Stimulated activated CD4-positive, alpha-beta T cell treated with anti-CD3 and anti-CD28 coated beads, Interleukin-4, amount 100 ng/mL, for 1 hour (primary cell): ENCODE data around the gene CRADD.

Experiments
- DNase-seq: peaks from one replicate; pipeline ENCODE4 v3.0.0-alpha.2; 2020

The CRADD gene

GRCh38 chr12:93673084-93673483 is 4.1 kb upstream of the CRADD start:
- no peak for DNase-seq

GRCh38 chr12:93674386-93674785 is 2.8 kb upstream of the CRADD start:
- DNase-seq = no peak

- no peak for DNase-seq
Measured at GRCh38 chr12:93676408-93677194, 574 bp upstream of the CRADD start.

- no peak for DNase-seq
Measured at GRCh38 chr12:93678779-93679178, 1.6 kb downstream of the CRADD start.

- no peak for DNase-seq
Measured at GRCh38 chr12:93679308-93679925, 2.2 kb downstream of the CRADD start.

GRCh38 chr12:93680006-93680405 is 2.8 kb downstream of the CRADD start:
- DNase-seq = no peak

GRCh38 chr12:93682846-93683261 is 5.7 kb downstream of the CRADD start:
- no peak for DNase-seq

GRCh38 chr12:93683410-93683809 is 6.2 kb downstream of the CRADD start:
- no peak for DNase-seq

GRCh38 chr12:93684716-93685115 is 7.5 kb downstream of the CRADD start:
- DNase-seq = no peak

- DNase-seq = no peak
Measured at GRCh38 chr12:93686572-93687356, 9.6 kb downstream of the CRADD start.

GRCh38 chr12:93689076-93689834 is 12.1 kb downstream of the CRADD start:
- no peak for DNase-seq

GRCh38 chr12:93696462-93696861 is 19.3 kb downstream of the CRADD start:
- DNase-seq = no peak

- DNase-seq = no peak
Measured at GRCh38 chr12:93698307-93699092, 21.3 kb downstream of the CRADD start.

GRCh38 chr12:93699271-93700145 is 22.3 kb downstream of the CRADD start:
- DNase-seq = no peak

GRCh38 chr12:93702707-93703315 is 25.6 kb downstream of the CRADD start:
- DNase-seq = no peak

- DNase-seq = no peak
Measured at GRCh38 chr12:93704122-93704521, 26.9 kb downstream of the CRADD start.

GRCh38 chr12:93704625-93705024 is 27.4 kb downstream of the CRADD start:
- no peak for DNase-seq

- DNase-seq = no peak
Measured at GRCh38 chr12:93705237-93705636, 28.1 kb downstream of the CRADD start.

- DNase-seq = no peak
Measured at GRCh38 chr12:93706387-93706786, 29.2 kb downstream of the CRADD start.

- DNase-seq = no peak
Measured at GRCh38 chr12:93706824-93707223, 29.6 kb downstream of the CRADD start.

- DNase-seq = no peak
Measured at GRCh38 chr12:93707836-93708235, 30.7 kb downstream of the CRADD start.
